T-helper 2 cell treated with Interferon-gamma antibody and Interleukin-4, amounts not matched to agents 100 ng/mL and 5 ng/mL, for 36 hours (primary cell): Measurements from ENCODE around the gene DOCK7. TPM values are rescaled to one million over a fixed set of nuclear protein-coding genes. Genes with fewer than 3 reads are reported as not detected.

Source experiments
- intact Hi-C: fragments of 100-400 bp; cut with micrococcal nuclease; formaldehyde crosslinking; loops from one replicate; pipeline ENCODE4 v1.15.1; 2023
- total RNA-seq: library from RNA; stranded (reverse); gene quantifications from 2 replicates; pipeline ENCODE4 v1.2.3, GENCODE V29; 2022

The DOCK7 gene
- total RNA-seq, 1 donor from 2014 or later, result 7.8 TPM

- intact Hi-C loops, result no loop called here
Measured at GRCh38 chr1:62450301-62450700, 237.9 kb downstream of the DOCK7 start.

- intact Hi-C loops, result no loop called here
Measured at GRCh38 chr1:62448221-62448933, 239.8 kb downstream of the DOCK7 start.

- intact Hi-C loops, result no loop called here
Measured at GRCh38 chr1:62444701-62445100, 243.5 kb downstream of the DOCK7 start.

- intact Hi-C loops, result loop anchor here (5.0 kb wide), 3 partner anchors 713 to 1082 kb away; partner anchors contain the start of genes ALG6, EFCAB7, ITGB3BP and TM2D1
Measured at GRCh38 chr1:62439652-62440371, 248.4 kb downstream of the DOCK7 start.

GRCh38 chr1:62438163-62438562 is 250.0 kb downstream of the DOCK7 start:
- intact Hi-C loops, result loop anchor here (5.0 kb wide), 3 partner anchors 711 to 1084 kb away; partner anchors contain the start of genes ALG6, EFCAB7, ITGB3BP and TM2D1

- intact Hi-C loops, result loop anchor here (2.0 to 5.0 kb wide), 5 partner anchors 251 to 1359 kb away; partner anchors contain the start of genes ALG6, DOCK7, EFCAB7 and ITGB3BP
Measured at GRCh38 chr1:62437273-62437940, 250.8 kb downstream of the DOCK7 start.

- intact Hi-C loops, result loop anchor here (1.0 to 5.0 kb wide), 7 partner anchors 252 to 1358 kb away; partner anchors contain the start of genes ALG6, ATG4C, DOCK7 and EFCAB7
Measured at GRCh38 chr1:62436466-62437272, 251.5 kb downstream of the DOCK7 start, which contains the start of gene USP1. Gene USP1 (plus strand): TSS chr1:62437049. CDS start chr1:62439868, 2,819 bp downstream.

GRCh38 chr1:62436039-62436465 is 252.1 kb downstream of the DOCK7 start:
- intact Hi-C loops, result loop anchor here (1.0 to 5.0 kb wide), 7 partner anchors 253 to 1357 kb away; partner anchors contain the start of genes ALG6, ATG4C, DOCK7 and EFCAB7

- intact Hi-C loops, result loop anchor here (1.0 to 5.0 kb wide), 7 partner anchors 253 to 1357 kb away; partner anchors contain the start of genes ALG6, ATG4C, DOCK7 and EFCAB7
Measured at GRCh38 chr1:62435231-62436038, 252.8 kb downstream of the DOCK7 start.

- intact Hi-C loops, result loop anchor here (5.0 kb wide), 3 partner anchors 707 to 1088 kb away; partner anchors contain the start of genes ALG6, EFCAB7, ITGB3BP and TM2D1
Measured at GRCh38 chr1:62434618-62435001, 253.6 kb downstream of the DOCK7 start.

- intact Hi-C loops, result no loop called here
Measured at GRCh38 chr1:62433861-62434617, 254.1 kb downstream of the DOCK7 start.

GRCh38 chr1:62429581-62429980 is 258.6 kb downstream of the DOCK7 start:
- intact Hi-C loops, result no loop called here

- intact Hi-C loops, result no loop called here
Measured at GRCh38 chr1:62428351-62428750, 259.8 kb downstream of the DOCK7 start.

- intact Hi-C loops, result no loop called here
Measured at GRCh38 chr1:62426794-62427193, 261.4 kb downstream of the DOCK7 start.

- intact Hi-C loops, result no loop called here
Measured at GRCh38 chr1:62426237-62426636, 261.9 kb downstream of the DOCK7 start.

GRCh38 chr1:62425041-62425440 is 263.1 kb downstream of the DOCK7 start:
- intact Hi-C loops, result no loop called here

- intact Hi-C loops, result no loop called here
Measured at GRCh38 chr1:62424411-62424810, 263.8 kb downstream of the DOCK7 start.

GRCh38 chr1:62423580-62424242 is 264.5 kb downstream of the DOCK7 start:
- intact Hi-C loops, result no loop called here
